Tibial nerve (tissue), 4 donors: Measurements from ENCODE around the gene DHX16. TPM values are rescaled to one million over a fixed set of nuclear protein-coding genes. Genes with fewer than 3 reads are reported as not detected.

Source experiments
- DNase-seq, 2 donors: peaks; one replicate each; pipeline ENCODE4 v3.0.0-alpha.2; 2019; ENCODE audit warnings: low spot score in 2 of 2
- H3K27ac ChIP-seq, 4 donors: fragments of 200-600 bp; sonication (generic) in 3 of 4; one replicate each; pipeline ENCODE4 v1.5.1; 2017 to 2019; ENCODE audit warnings: mild to moderate bottlenecking in 1 of 4
- H3K27me3 ChIP-seq, 2 donors: fragments of 200-600 bp; sonication (generic) in 1 of 2; one replicate each; pipeline versions ENCODE4 v1.5.1 to v1.6.0; 2017 to 2019
- H3K36me3 ChIP-seq, 3 donors: fragments of 200-600 bp; sonication (generic); one replicate each; pipeline ENCODE4 v1.5.1; 2018 to 2019
- H3K4me1 ChIP-seq, 4 donors: fragments of 200-600 bp; sonication (generic) in 3 of 4; one replicate each; pipeline ENCODE4 v1.5.1; 2017 to 2019
- H3K4me3 ChIP-seq, 4 donors: fragments of 200-600 bp; sonication (generic) in 3 of 4; one replicate each; pipeline ENCODE4 v1.5.1; 2017 to 2019; ENCODE audit warnings: mild to moderate bottlenecking in 1 of 4, moderate library complexity in 1 of 4
- H3K9me3 ChIP-seq, 4 donors: fragments of 200-600 bp; sonication (generic) in 3 of 4; one replicate each; pipeline ENCODE4 v1.5.1; 2017 to 2019
- CTCF ChIP-seq, 5 experiments: fragments of 200-600 bp in 3 of 5; fragments of 450-650 bp in 2 of 5; sonication (generic) in 3 of 5; IDR thresholded peaks; one replicate each; pipeline ENCODE4 v1.5.1; 2016 to 2019; ENCODE audit warnings: antibody characterized with exemption in 5 of 5, mild to moderate bottlenecking in 3 of 5, moderate library complexity in 2 of 5
- EP300 ChIP-seq, 2 donors: sonication (generic); formaldehyde crosslinking; IDR thresholded peaks; one replicate each; pipeline ENCODE4 v1.6.1; 2017; ENCODE audit warnings: antibody characterized with exemption in 2 of 2, mild to moderate bottlenecking in 1 of 2
- POLR2A ChIP-seq, 2 donors: fragments of 450-650 bp; IDR thresholded peaks; one replicate each; pipeline ENCODE4 v1.6.1; 2017; ENCODE audit warnings: antibody characterized with exemption in 2 of 2, mild to moderate bottlenecking in 2 of 2, moderate library complexity in 2 of 2
- WGBS, 2 donors: methylation state at CpG; one replicate each; pipeline ENCODE4 v1.1.5; 2018; 5-methylcytosine and 5-hydroxymethylcytosine counted together
- total RNA-seq, 4 donors: library from RNA; depleted of rRNA; stranded (reverse); fragments of >200 nt; gene quantifications; one replicate each; pipeline ENCODE4 v1.1.0, GENCODE V29; 2016

The DHX16 gene
- total RNA-seq, 4 donors from 2014 or later = 22.7 to 40.2 (median 29.2) TPM

DNA sequence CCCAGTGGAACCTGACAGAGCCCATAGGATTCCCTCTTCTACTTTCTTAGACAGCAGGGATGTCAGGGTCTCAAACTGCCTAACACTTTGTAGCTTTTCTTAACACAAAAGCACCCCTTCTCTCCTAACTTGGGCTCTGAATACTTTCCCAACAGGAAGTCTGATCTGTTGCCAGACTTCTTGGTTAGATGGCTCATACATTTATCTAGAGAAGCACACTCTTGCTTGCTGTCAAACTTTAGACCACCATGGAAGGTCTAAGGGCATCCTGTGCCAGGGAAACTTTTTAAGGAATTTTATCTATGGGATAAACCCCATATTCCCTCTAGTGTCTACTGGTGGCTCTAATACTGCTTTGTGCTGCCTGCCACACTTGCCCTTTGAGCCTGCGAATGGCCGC, 29.1 kb downstream of the DHX16 start:
- Histone ChIP-seq H3K4me1 (peaks cover 0 to 17% (median 7%) of the 10 kb centered on the region in 4 donors), H3K27me3 (no peaks in the 10 kb centered on the region), H3K27ac (no peak overlapping the region), H3K36me3 (peaks cover 4 to 55% (median 10%) of the 10 kb centered on the region in 3 donors), H3K9me3 (no peaks in the 10 kb centered on the region), H3K4me3 (no peak overlapping the region)
- TF ChIP-seq CTCF (IDR thresholded peaks at IDR 0.05) = no peak
- DNase-seq = no peak
- WGBS, 2 donors = 100% methylated on average over 2 of the region's 2 CpGs

DNA sequence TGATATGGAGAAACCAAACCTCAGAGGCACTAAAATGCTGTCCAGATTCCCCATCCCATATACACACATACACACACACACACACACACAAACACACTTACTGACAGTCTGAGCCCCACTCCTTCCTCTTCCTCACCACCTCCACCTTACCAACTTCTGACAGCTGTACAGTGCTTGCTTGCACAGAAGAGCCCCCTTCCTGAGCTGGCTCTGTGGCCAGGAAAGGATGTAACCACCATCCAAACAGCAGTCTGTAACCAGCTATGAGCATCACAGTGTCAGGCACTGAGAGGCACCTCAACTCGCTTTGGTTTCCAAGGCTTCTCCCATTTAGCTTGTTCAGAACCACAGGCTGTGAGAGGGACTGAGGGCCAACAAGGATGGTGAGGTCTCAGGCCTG, 31.8 kb downstream of the DHX16 start:
- no peak for TF ChIP-seq CTCF (IDR thresholded peaks at IDR 0.05)
- TF ChIP-seq EP300 (IDR thresholded peaks at IDR 0.05) = no peak
- no peak for TF ChIP-seq POLR2A (IDR thresholded peaks at IDR 0.05)
- Histone ChIP-seq H3K36me3 (peaks cover 4 to 66% (median 10%) of the 10 kb centered on the region in 3 donors), H3K27ac (no peak overlapping the region), H3K4me1 (peaks cover 0 to 1% (median under 1%) of the 10 kb centered on the region in 4 donors), H3K4me3 (no peak overlapping the region), H3K27me3 (no peaks in the 10 kb centered on the region), H3K9me3 (no peaks in the 10 kb centered on the region)
- DNase-seq = no peak
- 75 to 100% methylated on average over 1 of the region's 1 CpG for WGBS, 2 donors

DNA sequence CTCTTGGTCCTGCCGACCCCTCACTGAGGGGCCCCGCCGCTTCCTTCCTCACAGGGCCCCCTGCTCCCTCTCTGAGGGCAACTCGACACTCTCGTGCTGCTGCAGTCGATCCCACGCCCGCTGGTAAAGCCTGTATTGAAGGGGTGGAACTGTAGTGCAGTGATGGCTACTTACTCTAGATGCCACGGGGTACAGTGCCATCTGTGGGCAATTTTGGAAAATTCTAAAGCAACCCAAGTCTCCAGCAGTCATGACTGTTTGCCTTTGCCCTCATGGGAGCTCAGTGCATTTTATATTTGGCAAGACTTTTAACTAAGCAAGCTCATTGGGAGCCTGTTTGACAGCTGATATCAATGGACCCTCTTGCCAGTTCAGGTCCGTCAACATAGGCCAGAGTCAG, 32.3 kb downstream of the DHX16 start:
- H3K27ac ChIP-seq = no peak overlapping the region
- DNase-seq = no peak
- TF ChIP-seq EP300 (IDR thresholded peaks at IDR 0.05) (no peak), CTCF (IDR thresholded peaks at IDR 0.05) (no peak), POLR2A (IDR thresholded peaks at IDR 0.05) (no peak)
- 74 to 80% methylated on average over 10 of the region's 10 CpGs for WGBS, 2 donors
- H3K9me3 ChIP-seq = no peaks in the 10 kb centered on the region
- H3K4me1 ChIP-seq = no peaks in the 10 kb centered on the region
- H3K4me3 ChIP-seq = no peak overlapping the region
- no peaks in the 10 kb centered on the region for H3K27me3 ChIP-seq
- peaks cover 4 to 69% (median 10%) of the 10 kb centered on the region in 3 donors for H3K36me3 ChIP-seq

- no peaks in the 10 kb centered on the region for H3K9me3 ChIP-seq
- no peak for TF ChIP-seq EP300 (IDR thresholded peaks at IDR 0.05)
- no peak for TF ChIP-seq CTCF (IDR thresholded peaks at IDR 0.05)
- TF ChIP-seq POLR2A (IDR thresholded peaks at IDR 0.05) = no peak
- 90 to 94% methylated on average over 3 of the region's 3 CpGs for WGBS, 2 donors
- no peaks in the 10 kb centered on the region for H3K4me1 ChIP-seq
- no peak for DNase-seq
- H3K27ac ChIP-seq = no peak overlapping the region
- no peak overlapping the region for H3K4me3 ChIP-seq
- H3K27me3 ChIP-seq = no peaks in the 10 kb centered on the region
- peaks cover 0 to 64% (median 10%) of the 10 kb centered on the region in 3 donors for H3K36me3 ChIP-seq
These were observed 37.0 kb downstream of the DHX16 start for GRCh38 chr6:30635834-30636233.

DNA sequence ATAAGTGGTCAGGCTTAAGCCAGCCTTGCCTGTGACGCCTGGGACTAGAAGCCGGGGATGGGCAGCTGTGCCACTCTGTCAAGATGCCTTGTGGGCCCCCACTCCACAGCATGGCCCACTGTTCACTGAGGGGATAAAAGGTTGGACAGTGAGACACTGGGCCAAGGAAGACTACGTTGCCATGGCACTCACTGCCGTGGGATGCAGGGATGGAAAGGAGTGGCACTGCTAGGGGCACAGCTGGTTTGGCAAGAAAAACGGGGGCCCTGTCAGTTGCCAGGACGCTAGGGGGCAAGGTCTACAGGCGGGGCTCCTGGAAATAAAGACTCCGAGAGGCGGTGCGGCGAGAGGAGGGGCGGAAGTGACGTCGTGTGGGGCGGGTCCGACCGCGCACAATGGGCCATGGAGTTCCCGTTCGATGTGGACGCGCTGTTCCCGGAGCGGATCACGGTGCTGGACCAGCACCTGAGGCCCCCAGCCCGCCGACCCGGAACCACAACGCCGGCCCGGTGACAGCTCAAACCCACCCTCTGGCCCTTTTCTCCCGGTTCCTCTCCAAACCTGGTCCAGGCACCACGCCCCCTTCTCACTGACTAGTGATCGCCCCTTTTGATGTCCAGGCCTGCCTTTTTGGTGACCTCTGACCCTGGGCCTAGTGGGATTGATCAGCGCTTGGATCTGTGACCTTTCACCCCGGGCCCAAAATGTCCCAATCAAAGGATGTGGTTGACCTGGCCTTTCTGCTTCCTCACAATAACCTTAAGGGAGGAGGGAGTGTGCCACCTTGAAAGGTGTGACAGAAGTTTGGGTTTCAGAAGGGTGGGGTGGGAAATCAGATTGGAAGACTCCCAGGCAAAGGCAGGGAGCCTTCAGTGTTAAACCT, 46.1 kb downstream of the DHX16 start, which contains the start of gene ATAT1:
TSS of gene ATAT1 (plus strand) at position 391 of the 883 bp plus-strand sequence.
- H3K9me3 ChIP-seq = no peaks in the 10 kb centered on the region
- peak; percentile 78 to 83 for DNase-seq
- TF ChIP-seq CTCF (IDR thresholded peaks at IDR 0.05) (peak; percentile 28 to 72 (median 41)), EP300 (IDR thresholded peaks at IDR 0.05) (peak; percentile 71 to 77), POLR2A (IDR thresholded peaks at IDR 0.05) (peak in 1 of 2 donors; percentile 57)
- H3K4me3 ChIP-seq = peak within 1 kb of the TSS; percentile 38 to 62 (median 49)
- 1 to 3% methylated on average over 25 to 31 of the region's 36 CpGs for WGBS, 2 donors
- no peaks in the 10 kb centered on the region for H3K27me3 ChIP-seq
- H3K4me1 ChIP-seq = peaks cover 0 to 21% (median 4%) of the 10 kb centered on the region in 4 donors
- peaks cover 0 to 81% (median 21%) of the 10 kb centered on the region in 3 donors for H3K36me3 ChIP-seq
- peak within 1 kb of the TSS; percentile 82 to 97 (median 92) for H3K27ac ChIP-seq
